NCI-H2107 (cell line): Measurements from ENCODE around the gene ANTXRL.
"Not testable (repeated sequence)": the region's sequence is repeated elsewhere in the genome, so short reads cannot be mapped to it uniquely, and the experiment has no call there.

Experiments
- DNase-seq: peaks from one replicate; lab custom pipeline; 2025; lab: John Stamatoyannopoulos, UW

Gene ANTXRL

DNA sequence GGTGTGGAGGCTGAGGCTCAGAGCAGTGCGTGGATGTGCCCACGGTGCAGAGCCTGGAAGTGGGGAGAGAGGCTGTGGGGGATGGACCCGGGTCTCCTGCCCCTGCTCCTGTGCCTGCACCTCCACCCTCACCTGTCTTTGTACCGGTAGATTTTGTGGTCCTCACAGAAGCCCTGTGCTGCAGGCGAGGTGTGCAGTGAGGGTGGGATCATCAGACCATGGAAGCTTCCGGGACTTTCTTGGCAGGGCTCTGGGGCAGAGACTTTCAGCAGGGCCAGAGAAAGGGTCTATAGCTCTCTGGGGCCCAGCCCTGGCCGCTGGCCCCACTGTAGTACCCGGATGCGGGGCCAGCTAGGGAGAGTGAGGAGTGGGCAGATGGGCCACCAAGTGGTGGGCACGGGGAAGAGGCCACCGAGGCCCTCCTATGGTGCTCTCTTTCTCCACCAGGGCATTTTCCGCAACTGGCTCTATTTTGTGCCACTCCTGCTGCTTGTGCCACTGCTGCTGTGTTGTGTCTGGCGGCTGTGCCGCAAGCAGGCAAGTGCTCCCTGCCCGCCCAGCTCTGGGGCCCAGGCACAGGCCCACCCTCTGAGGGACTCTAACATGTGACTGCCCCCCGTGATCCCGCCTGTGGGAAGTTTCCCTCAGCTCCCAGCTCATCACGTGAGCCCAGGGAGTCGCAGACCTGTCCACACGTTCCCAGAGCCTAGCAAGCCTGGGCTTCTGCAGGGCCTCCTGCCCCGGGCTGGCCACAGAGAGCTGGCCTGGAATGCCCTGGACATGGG, 22.1 kb downstream of the ANTXRL start:
- no peak for DNase-seq

DNA sequence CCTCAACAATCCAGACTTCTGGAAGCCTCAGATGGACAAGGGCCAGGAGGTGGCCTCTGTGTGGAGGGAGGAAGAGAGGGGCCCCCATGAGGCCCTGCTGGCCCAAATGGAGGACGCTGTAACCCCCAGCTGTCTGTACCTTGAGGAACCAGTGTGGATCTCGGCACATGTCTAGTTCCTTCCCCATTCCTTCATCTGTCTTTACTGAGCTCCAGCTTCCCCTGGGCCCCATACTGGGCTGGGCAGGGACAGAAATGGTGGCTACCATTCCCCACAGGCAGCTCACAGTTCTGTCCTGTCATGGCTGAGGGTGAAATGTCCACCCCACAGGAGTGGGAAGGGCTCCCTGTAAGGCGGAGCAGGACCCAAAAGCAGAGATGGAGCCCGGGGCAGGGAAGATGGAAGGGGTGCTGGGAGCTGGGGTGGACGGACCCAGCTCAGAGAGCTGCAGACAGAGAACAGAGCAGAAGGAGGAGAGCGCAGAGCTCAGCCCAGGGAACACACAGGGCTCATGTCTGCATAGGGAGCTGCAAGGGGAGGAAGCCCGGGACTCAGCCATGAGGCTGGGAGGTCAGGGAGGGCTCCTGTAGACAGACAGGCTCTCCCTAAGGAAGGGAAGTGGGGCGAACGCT, 22.8 kb downstream of the ANTXRL start:
- DNase-seq, result no peak

DNA sequence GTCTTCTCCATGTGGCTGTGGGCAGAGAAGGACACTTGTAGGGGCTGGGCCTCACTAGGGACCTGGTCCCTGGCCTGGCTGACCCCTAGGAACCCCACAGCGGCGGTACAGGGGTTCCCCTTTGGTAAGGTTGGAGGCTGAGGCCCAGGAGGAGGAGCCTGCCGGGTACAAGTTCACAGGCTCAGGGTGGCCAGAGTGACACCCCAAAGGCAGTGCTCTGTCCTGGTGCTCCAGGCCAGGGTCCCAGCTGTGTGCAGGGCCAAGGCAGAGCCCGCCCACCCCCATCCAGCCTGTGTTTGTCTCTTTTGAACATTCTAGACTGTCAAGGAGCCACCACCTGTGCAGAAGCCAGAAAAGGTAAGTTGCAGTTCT, 23.3 kb downstream of the ANTXRL start:
- DNase-seq, result no peak

DNA sequence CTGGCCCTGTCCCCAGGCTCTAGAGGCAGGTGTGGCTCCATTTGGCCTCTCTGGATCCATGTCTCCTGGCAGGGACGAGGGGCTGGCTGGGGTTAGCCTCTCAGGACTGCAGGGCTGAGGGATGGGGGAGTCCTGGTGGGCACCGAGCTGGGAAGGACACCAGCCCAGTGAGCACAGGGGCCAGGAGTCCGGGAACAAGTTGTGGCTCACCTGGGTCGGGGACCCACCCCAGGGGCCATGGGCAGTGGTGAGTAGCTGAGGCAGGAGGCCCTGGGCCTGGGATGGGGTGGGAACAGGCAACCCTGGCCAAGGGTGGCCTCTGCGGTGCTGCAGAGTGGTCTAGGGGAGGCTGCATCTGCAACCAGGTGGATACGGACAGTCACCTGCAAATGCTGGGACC, 24.1 kb downstream of the ANTXRL start:
- DNase-seq, result no peak

DNA sequence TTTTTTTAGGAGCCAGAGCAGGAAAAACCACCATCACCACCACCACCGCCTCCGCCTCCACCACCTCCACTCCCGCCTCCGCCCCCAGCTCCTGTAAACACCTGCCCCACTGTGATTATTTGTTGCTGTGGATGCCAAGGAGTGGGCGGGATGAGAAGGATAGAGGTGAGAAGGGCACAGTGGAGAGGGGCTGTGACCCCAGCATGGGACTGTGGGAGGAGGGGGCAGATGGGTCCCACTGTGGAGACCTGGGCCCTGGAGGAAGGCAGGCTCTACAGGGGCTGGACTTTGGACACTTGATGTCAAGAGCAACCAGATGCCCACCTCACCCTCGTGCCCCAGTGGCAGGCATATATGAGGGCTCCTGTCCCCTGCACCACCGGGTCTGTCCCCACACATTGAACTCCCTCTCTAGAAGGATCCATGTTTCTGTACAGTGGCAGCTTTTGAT, 24.7 kb downstream of the ANTXRL start:
- no peak for DNase-seq

DNA sequence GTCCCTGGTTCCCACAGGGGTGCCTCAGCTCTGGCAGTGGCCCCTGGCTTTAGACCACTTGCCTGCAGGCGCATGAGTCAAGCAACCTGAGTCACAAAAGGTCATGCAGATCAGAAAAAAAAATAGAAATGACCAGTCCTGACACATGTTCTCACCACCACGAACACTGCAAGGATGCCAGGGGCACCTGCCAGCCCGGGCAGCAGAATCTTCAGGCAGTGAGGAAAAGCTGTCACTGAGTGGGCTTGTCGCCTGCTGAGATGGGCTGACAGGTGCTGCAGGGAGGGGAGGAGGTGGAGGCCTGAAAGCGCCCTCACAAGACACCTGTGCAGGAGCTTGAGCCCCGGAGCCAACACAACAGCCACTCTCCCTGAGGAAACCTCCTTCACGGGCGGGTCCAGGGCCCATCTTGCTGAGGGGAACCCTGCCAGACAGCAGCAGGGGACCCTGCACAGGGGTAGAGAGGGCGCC, 25.2 kb downstream of the ANTXRL start:
- DNase-seq, result not testable (repeated sequence)

DNA sequence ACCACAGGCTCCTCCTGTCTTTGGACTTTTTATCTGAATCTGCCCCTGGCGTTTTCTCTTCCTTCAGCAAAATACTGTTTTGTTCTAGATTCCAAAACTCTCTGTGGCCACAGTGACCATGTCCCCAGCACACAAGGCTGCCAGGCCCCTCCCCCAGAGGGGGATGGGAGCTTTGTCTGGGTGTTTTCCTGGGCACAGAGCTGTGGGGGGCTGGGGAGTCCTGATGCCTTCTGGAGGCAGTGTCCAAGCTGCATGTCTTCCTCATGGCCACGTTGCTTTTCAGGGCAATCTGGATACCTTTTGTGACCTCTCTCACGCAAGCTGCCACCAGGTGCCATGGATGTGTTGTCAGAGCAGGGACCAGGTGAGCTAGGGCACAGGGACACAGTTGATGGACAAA, 26.2 kb downstream of the ANTXRL start:
- DNase-seq, result no peak

DNA sequence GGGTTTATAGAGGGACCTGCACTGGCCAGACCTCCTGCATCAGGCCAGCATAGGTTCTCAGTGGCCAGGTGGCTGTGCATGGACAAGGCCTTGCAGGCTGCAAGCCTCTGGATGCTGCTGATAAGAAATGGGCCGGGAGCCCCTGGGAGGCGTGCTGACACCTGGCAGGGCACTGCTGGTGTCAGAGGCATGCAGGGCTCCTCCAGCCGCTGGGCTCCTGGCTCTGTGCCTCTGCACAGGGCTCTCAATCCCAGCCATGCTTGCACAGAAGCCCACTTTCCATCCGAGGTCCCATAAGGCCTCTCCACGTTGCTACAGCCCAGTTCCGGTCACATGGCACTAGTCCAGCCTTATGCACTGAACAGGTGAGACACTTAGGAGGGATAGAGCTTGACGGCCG, 27.3 kb downstream of the ANTXRL start:
- no peak for DNase-seq

DNA sequence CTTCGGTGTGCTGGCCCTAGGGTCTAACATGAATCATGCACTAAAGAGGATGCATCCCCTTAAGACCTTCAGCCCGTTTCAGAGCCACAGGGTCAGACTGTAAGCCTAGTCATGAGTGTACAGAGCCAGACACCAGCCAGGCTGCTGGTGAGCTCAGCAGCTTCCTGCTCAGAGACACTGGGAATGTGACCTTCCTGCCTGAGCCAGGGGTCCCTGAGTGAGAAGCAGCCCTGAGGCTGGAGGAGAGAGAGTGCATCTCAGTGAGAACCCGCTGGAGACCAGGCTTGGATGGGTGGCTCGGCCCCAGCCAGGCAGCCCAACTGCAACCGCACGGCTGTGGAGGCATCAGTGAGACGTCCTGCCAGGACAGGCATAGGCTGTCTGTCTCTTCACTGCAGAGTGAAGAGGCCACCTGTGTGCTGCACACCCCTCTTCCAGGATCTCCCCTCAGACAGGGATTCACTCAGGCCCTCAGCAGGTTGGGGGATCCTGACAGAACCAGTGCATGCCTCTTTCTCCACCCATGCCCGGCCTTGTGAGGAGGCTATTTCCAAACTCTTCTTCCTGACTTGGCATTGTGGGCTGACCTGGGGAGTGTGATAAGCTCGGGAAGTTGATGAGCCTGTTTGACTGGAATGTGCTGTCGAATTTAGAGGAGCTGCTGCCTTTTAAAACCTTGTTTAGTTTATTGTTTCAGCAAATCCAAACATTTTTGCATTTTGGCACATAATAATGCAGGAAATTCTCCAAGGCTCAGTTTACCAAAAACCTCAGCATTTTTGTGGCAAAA, 28.5 kb downstream of the ANTXRL start:
- not testable (repeated sequence) for DNase-seq

DNA sequence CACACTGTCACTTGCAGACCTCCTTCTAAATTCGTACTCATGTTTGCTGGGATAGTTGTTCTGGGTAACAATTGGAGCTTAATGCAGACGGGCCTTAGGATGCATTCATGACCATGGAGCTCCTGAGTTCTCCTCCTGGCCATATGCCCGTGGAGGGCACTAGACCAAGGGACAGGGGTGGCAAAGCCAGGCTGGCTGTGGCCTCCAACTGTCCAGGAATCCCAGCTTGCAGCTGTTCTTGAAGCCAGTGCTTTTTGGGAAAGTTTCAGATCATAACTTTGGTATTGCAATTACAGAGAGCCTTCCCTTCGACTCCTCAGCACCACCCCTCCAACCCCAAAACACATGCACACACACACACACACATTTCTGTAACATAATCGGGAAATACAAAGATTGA, 30.6 kb downstream of the ANTXRL start:
- DNase-seq, result no peak

DNA sequence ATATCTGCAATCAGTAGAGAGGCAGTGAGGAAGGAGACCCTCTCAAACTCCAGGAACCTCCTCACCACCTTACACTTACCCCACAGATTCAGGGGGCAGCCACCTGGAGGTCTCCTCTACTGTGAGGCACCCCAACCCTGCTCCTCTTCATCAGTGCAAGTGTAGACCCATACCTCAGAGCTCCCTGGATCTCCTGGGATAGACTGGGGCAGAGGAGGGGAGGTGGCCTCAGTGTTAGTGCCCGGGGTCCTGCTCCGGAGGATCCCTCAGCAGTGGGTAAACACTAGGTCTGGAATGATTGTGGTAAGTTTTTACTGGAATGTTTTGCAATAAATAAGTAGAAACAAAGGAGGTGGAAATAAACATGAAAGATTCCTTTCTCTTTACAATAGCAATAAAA, 31.1 kb downstream of the ANTXRL start:
- DNase-seq, result no peak

DNA sequence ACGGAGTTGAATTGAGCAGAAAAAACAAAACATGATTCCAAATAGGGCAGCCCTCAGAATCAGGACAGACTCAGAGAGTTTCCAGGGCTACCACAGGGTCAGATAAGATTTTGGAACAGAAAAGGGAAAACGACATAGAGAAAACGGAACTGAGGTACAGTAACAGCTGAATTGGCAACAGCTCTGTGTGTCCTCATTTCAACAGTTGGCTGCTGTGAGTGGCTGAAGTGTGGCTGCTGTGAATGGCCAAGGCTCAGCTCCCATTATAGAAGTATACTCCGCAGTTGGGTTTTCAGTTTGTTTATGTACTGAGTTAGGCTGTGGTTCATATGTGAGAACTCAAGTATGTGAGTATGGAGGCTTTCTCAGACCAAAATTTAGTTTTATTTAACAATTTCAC, 32.0 kb downstream of the ANTXRL start:
- DNase-seq, result no peak

DNA sequence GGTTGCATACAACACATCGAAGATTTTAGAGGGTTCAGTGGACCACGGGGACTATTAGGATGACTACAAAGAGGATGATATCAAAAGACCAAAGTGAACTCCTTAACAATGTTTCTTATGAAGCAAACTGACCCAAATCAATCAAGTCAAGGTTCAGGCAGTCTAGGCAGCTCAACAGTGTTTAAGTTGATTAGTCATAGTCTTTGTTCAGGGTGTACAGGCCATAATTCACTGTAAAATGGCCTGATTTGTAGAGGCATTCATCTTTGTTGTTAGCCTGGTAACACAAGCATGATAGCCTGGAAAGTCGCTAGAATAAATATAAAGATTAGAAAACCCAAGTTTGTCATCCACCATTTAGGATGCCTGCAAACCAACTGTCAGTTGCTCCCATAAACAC, 32.6 kb downstream of the ANTXRL start:
- no peak for DNase-seq

DNA sequence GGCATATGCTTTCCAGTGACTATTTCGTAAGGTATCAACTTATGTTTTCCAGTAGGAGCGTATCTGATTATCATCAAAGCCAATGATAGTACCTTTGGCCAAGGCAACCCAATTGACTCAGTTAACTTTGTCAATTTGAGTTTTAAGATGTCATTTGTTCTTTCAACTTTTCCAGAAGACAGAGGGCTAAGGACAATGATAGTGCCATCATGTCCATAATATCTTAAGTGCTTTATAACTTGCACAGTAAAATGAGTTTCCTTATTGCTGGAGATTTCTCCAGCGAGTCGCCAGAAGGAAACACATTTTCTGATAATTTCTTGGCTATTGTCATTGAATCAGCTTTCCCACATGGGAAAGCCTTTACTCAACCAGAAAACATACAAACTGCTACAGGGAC, 35.0 kb downstream of the ANTXRL start:
- DNase-seq, result no peak

DNA sequence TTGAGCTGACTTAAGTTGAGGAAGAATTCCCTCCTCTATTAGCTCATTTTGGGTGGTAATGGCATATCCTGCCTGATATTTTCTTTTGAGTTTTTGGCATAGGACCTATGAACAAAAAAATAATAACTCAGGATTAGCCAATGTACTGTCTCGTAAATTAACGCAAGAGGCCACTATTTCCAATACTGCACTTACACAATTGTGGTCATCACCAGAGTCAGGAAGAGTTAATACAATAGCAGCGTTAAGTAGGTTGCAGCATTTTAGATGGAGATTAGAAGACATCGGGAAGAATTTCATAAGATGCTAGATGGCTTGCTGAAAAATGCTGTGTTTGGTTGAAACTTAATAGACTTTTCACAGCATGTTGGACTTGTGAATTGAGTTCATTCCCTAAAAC, 36.4 kb downstream of the ANTXRL start:
- no peak for DNase-seq

DNA sequence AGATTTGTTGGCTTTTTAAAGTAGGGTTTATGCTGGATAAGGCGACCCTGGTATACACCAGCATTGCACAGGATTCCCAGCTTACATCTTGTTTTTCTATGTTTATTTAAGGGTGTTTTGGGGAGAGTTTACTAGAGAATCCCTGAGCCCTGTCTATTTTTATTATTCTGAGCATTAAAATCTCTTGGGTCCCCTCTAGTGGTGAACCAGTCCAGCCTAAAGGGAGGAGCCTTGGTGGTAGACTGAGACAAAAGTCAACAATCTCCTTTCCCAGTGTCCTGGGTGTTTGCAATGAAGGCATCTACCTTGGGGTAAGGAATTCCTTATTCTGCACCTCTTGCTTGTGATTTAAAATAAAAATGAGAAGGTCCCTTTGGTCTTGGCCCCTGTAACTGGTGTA, 38.2 kb downstream of the ANTXRL start:
- no peak for DNase-seq

DNA sequence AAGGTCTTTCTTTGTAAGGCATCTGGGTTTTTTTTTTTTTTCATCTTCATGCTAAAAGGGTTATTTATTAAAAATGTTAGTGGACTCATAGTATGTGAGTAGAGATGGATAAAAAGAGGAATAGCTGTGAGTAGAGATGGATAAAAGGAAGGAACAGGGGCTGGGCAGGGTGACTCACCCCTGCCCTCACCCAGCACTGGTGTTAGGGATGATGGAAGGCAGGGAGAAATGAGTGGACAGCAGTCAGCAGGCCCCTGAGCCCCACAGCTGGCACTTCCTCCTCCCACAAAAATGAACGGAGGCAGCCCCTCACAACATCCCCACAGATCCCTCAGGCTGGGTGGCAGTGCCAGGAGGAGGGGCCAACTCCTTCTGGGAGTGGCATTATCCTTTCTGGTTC, 39.3 kb downstream of the ANTXRL start:
- DNase-seq, result no peak

DNA sequence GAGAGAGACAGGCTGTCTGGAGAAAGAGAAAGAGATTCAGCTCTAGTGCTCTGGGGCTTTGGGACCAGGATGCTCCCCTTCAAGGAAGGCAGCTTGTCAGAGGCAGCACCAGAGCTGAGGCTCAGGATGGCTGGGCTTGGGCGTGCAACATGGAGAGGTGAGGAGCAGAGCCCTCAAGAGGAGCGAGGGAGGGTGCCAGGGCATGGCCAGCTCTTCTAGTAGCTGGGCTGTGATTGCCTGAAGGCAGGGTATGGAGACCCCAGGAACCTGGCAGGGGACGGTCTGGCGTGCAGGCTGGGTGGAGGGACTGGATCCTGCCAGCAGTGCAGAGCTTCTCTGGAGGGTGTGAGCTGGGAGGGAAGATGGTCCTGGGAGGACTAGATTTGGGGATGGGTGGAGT, 40.2 kb downstream of the ANTXRL start:
- DNase-seq, result no peak

DNA sequence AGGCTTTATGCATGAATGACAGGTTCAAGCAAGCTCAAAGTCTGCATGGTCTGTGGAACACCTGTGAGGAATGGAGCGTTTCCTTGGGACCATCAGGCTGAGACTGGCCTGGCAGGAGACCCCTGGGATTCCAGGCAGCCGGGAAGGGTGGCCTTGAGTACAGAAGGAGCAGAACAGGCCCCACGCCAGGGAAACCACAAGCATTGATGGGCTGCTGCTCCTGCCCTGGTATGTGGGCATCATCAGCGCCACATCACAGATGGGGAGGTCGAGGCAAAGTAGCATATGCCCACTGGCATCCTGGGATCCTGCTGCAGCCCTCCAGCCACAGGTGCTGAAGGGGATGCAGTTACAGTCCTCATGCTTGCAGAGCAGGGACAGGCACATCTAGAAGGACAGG, 40.9 kb downstream of the ANTXRL start:
- no peak for DNase-seq

DNA sequence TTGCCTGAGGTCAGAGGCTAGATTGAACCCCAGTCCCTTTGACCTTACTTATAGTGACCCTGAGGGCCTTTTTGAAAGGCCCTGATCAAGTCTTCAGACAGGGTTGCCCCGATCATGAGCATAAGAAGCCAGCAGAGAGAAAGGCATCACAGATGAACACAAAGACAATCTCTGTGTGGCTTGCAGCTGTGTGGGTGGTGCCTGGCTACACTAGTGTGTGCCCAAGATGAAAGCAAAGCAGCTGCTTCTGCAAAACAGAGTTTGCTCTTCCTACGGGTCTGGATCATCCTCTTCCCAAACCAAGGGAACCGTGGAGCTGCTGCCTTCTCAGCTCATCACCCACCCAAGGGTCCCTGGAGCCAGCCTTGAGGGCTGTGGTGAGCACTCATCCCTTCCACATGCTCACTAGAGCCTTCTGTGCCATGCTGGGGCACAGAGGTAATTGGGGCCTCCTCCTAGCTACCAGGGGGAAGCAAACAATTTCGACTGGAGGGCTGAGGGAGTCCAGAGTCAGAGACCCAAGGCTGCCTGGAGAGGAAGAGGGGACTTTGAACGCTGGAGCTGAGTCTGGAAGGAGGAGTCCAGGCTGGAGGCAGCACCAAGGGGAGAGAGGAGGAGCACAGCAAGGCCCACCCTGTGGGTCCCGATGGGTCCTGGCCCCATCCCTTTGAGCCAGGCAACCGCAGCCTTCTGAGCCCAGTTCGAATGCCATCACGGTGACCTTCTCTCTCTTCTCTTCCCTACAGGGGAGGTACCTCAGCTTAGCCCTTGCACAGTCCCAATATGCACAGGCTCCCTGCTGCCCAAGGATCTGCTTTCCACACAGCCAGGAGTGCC, 42.3 kb downstream of the ANTXRL start:
- no peak for DNase-seq

DNA sequence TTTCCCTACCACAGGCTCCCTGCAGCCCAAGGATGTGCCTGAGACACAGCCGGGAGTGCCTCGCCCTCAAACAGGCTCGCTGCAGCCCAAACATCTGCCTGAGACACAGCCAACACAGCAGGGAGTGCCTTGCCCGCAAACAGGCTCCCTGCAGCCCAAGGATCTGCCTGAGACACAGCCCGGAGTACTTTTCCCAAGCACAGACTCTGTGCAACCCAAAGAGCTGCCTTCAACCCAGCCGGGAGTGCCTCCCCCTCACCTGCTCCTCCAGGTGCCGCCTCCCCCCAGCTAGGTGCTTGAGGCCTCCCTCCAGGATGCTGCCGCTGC, 42.9 kb downstream of the ANTXRL start:
- DNase-seq, result no peak

DNA sequence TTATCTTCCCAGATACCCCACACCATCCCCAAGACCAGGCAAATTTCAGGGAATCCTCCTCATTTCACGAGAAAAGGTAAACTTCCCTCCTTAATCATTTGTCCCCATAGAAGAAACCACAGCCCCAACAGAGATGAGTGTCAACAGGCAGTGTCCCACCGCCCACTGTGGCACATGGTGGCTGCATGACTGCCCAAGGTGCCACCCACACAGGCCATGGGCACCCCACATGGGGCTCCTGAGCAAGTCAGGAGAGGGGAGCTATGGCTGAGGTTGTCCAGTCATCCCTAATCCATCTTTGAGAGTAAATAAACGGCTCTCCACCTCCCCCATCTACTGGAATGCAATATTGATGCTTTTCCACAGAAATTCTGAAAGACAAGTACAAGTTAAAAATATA, 44.1 kb downstream of the ANTXRL start:
- DNase-seq, result no peak
